Tibial nerve (tissue), 4 donors: Measurements from ENCODE around the gene PBLD. TPM values are rescaled to one million over a fixed set of nuclear protein-coding genes. Genes with fewer than 3 reads are reported as not detected.

Source experiments
- DNase-seq, 2 donors: peaks; one replicate each; pipeline ENCODE4 v3.0.0-alpha.2; 2019; ENCODE audit warnings: low spot score in 2 of 2
- H3K27ac ChIP-seq, 4 donors: fragments of 200-600 bp; sonication (generic) in 3 of 4; one replicate each; pipeline ENCODE4 v1.5.1; 2017 to 2019; ENCODE audit warnings: mild to moderate bottlenecking in 1 of 4
- H3K27me3 ChIP-seq, 2 donors: fragments of 200-600 bp; sonication (generic) in 1 of 2; one replicate each; pipeline versions ENCODE4 v1.5.1 to v1.6.0; 2017 to 2019
- H3K36me3 ChIP-seq, 3 donors: fragments of 200-600 bp; sonication (generic); one replicate each; pipeline ENCODE4 v1.5.1; 2018 to 2019
- H3K4me1 ChIP-seq, 4 donors: fragments of 200-600 bp; sonication (generic) in 3 of 4; one replicate each; pipeline ENCODE4 v1.5.1; 2017 to 2019
- H3K4me3 ChIP-seq, 4 donors: fragments of 200-600 bp; sonication (generic) in 3 of 4; one replicate each; pipeline ENCODE4 v1.5.1; 2017 to 2019; ENCODE audit warnings: mild to moderate bottlenecking in 1 of 4, moderate library complexity in 1 of 4
- H3K9me3 ChIP-seq, 4 donors: fragments of 200-600 bp; sonication (generic) in 3 of 4; one replicate each; pipeline ENCODE4 v1.5.1; 2017 to 2019
- CTCF ChIP-seq, 5 experiments: fragments of 200-600 bp in 3 of 5; fragments of 450-650 bp in 2 of 5; sonication (generic) in 3 of 5; IDR thresholded peaks; one replicate each; pipeline ENCODE4 v1.5.1; 2016 to 2019; ENCODE audit warnings: antibody characterized with exemption in 5 of 5, mild to moderate bottlenecking in 3 of 5, moderate library complexity in 2 of 5
- EP300 ChIP-seq, 2 donors: sonication (generic); formaldehyde crosslinking; IDR thresholded peaks; one replicate each; pipeline ENCODE4 v1.6.1; 2017; ENCODE audit warnings: antibody characterized with exemption in 2 of 2, mild to moderate bottlenecking in 1 of 2
- POLR2A ChIP-seq, 2 donors: fragments of 450-650 bp; IDR thresholded peaks; one replicate each; pipeline ENCODE4 v1.6.1; 2017; ENCODE audit warnings: antibody characterized with exemption in 2 of 2, mild to moderate bottlenecking in 2 of 2, moderate library complexity in 2 of 2
- WGBS, 2 donors: methylation state at CpG; one replicate each; pipeline ENCODE4 v1.1.5; 2018; 5-methylcytosine and 5-hydroxymethylcytosine counted together
- total RNA-seq, 4 donors: library from RNA; depleted of rRNA; stranded (reverse); fragments of >200 nt; gene quantifications; one replicate each; pipeline ENCODE4 v1.1.0, GENCODE V29; 2016

The PBLD gene
- total RNA-seq, 4 donors from 2014 or later, result 4.4 to 10.2 (median 4.8) TPM

GRCh38 chr10:68261132-68261856 is 71.4 kb downstream of the PBLD start:
- Histone ChIP-seq H3K9me3 (peaks cover 0 to 9% (median 0%) of the 10 kb centered on the region in 4 donors), H3K27me3 (no peaks in the 10 kb centered on the region), H3K27ac (no peak overlapping the region), H3K4me3 (no peak overlapping the region), H3K36me3 (no peaks in the 10 kb centered on the region), H3K4me1 (no peaks in the 10 kb centered on the region)
- DNase-seq, result no peak
- 72 to 74% methylated on average over 7 to 8 of the region's 8 CpGs for WGBS, 2 donors
- TF ChIP-seq CTCF (IDR thresholded peaks at IDR 0.05) (no peak), EP300 (IDR thresholded peaks at IDR 0.05) (no peak), POLR2A (IDR thresholded peaks at IDR 0.05) (no peak)

- Histone ChIP-seq H3K27ac (no peak overlapping the region), H3K36me3 (no peaks in the 10 kb centered on the region), H3K4me1 (no peaks in the 10 kb centered on the region), H3K27me3 (no peaks in the 10 kb centered on the region), H3K9me3 (no peaks in the 10 kb centered on the region), H3K4me3 (no peak overlapping the region)
- 57 to 66% methylated on average over 1 of the region's 1 CpG for WGBS, 2 donors
- TF ChIP-seq POLR2A (IDR thresholded peaks at IDR 0.05) (no peak), EP300 (IDR thresholded peaks at IDR 0.05) (no peak)
- no peak for DNase-seq
Measured at GRCh38 chr10:68253346-68253745, 79.4 kb downstream of the PBLD start.

GRCh38 chr10:68251625-68252495 is 80.9 kb downstream of the PBLD start:
- H3K36me3 ChIP-seq, result no peaks in the 10 kb centered on the region
- WGBS, 2 donors, result 75 to 79% methylated on average over 5 of the region's 5 CpGs

GRCh38 chr10:68251151-68251550 is 81.6 kb downstream of the PBLD start:
- H3K9me3 ChIP-seq, result no peaks in the 10 kb centered on the region
- 69% methylated on average over 6 to 7 of the region's 7 CpGs for WGBS, 2 donors
- H3K4me1 ChIP-seq, result no peaks in the 10 kb centered on the region
- H3K4me3 ChIP-seq, result no peak overlapping the region
- H3K36me3 ChIP-seq, result no peaks in the 10 kb centered on the region
- DNase-seq, result no peak
- H3K27me3 ChIP-seq, result no peaks in the 10 kb centered on the region
- TF ChIP-seq POLR2A (IDR thresholded peaks at IDR 0.05) (no peak), CTCF (IDR thresholded peaks at IDR 0.05) (no peak), EP300 (IDR thresholded peaks at IDR 0.05) (no peak)
- no peak overlapping the region for H3K27ac ChIP-seq

More at GRCh38 chr10:68251625-68252495, 80.9 kb downstream of the PBLD start:
- Histone ChIP-seq H3K4me1 (no peaks in the 10 kb centered on the region), H3K27me3 (no peaks in the 10 kb centered on the region), H3K27ac (no peak overlapping the region), H3K9me3 (no peaks in the 10 kb centered on the region), H3K4me3 (no peak overlapping the region)
- no peak for TF ChIP-seq CTCF (IDR thresholded peaks at IDR 0.05)
- DNase-seq, result no peak

GRCh38 chr10:68249297-68249696 is 83.4 kb downstream of the PBLD start:
- Histone ChIP-seq H3K36me3 (no peaks in the 10 kb centered on the region), H3K27me3 (no peaks in the 10 kb centered on the region), H3K4me3 (no peak overlapping the region), H3K4me1 (no peaks in the 10 kb centered on the region), H3K9me3 (no peaks in the 10 kb centered on the region), H3K27ac (no peak overlapping the region)
- no peak for TF ChIP-seq EP300 (IDR thresholded peaks at IDR 0.05)
- TF ChIP-seq POLR2A (IDR thresholded peaks at IDR 0.05), result no peak
- TF ChIP-seq CTCF (IDR thresholded peaks at IDR 0.05), result no peak
- DNase-seq, result no peak
- 98% methylated on average over 4 of the region's 4 CpGs for WGBS, 2 donors
